GM21423 (cell line): ENCODE data around the gene WASF3.
A peak's percentile ranks its signal among the peaks of the same experiment; 100 is the strongest.

ENCODE experiments used
- ATAC-seq: cut with Tn5 transposase; IDR thresholded peaks from one replicate; pipeline ENCODE4 v1.9.1; 2021; ENCODE audit warnings: mild to moderate bottlenecking, moderate library complexity; ENCODE audit not compliant: unreplicated experiment

Gene WASF3

DNA sequence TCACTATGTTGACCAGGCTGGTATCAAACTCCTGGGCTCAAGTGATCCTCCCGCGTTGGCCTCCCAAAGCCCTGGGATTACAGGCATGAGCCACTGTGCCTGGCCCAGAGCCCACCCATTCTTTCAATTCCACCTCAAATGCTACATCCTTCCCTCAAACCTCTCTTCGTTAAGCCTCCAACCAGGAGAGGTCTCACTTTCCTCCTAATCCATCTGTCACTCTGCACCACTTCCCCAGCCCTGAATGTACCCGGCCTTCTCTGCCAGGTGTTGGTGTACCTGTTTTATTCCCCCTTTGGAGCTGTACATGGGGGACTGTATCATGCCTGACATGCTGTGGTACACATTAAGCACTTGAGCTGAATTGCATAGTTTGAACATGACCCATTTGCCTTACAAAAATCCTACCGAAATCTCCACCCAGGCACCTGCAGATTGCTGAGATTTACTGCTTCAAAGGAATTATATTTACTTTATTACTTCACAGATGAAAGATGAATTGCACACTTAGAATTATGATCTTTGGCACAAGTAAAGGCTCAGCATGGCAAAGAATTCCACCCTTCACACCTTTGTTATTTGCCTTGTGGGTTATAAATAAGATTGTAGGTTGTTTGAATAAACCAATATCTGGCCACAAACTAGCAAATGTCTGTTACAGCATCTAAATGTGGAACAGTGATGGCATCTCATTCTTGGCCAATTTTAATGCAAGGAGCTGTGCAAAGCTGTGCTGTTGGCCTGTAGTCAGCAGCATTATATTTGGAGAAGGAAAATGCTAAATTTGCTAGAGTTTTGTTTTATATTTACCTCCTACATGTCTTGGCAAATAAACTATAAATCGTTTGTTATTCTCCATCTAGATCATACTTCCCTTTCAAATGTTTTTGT, 15.6 kb upstream of the WASF3 start:
- no peak for ATAC-seq

DNA sequence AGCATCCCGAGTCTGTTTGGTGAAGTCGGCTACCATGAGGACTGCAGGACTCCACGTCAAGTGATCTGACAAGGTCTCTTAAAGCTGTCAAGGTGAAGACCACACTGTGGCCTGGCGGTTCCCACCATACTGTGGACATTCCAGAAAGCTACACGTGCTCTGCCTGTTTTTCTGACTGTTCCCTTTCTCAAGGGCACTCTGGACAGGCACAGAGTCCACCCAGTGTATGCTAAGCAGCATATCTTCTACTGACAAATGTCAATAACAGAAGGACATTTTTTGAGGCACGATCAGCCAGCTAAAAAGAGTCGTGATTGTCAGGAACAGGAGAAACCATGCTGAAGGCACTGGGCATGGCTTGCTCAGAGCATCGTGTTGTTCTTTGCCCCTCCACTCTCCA, 12.8 kb upstream of the WASF3 start:
- no peak for ATAC-seq

- ATAC-seq = no peak
Measured at GRCh38 chr13:26548205-26548765, 9.2 kb upstream of the WASF3 start.

DNA sequence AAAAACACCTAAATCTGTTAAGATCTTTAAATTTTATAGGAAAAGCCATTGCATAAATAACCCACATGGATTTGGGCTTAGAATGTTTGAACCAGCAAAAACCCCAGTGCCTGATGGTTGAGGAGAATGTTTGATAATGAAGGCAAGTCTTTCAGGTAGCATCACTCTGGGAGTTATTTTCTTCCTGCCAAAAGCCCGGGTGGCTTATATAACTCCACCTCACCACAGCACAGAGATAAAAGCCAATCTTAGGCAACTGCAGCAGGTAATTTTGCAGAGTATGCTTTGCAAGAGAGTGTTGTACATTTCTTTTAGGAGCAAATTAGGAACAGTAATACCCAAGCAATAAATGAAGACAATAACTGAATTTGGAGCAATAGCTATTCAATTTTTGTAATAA, 7.8 kb upstream of the WASF3 start:
- no peak for ATAC-seq

GRCh38 chr13:26551255-26551860, 6.1 kb upstream of the WASF3 start:
- no peak for ATAC-seq

DNA sequence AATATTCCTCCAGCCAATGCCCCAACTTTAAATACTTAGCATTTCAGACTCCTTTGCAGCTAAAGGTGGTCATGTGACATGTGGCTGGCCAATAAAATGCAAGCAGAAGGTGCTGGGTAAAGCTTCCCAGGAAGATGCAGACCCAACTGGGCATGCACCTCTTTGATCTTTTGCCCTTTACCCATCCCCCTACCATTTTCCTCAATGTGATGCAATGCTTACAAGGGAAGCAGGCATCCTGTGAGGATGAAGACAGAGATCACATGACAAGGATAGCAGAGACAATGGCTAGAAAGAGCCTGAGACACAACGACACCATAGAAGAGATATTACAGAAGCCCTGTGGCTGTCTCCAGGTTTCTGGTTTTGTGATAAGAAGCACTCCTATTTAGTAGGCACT, 2.1 kb upstream of the WASF3 start:
- ATAC-seq = no peak

DNA sequence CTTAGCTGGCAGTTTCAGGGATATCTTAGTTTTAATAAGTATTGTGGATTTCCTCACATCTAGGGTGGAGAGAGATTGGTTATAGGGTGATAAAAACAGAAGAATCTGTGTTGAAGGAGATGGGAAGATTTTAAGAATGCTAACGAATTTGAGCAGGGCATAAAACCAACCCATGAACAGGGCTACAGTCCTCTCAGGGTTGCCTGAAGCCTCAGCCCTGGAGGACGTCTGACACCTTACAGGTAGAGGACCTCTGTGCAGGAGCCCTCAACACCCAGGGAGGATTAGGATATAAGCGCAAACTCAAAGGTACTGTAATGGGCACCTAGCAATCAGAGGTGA, 461 bp upstream of the WASF3 start:
- ATAC-seq = peak; percentile 28

- ATAC-seq = no peak
Measured at GRCh38 chr13:26558074-26558805, 757 bp downstream of the WASF3 start.

DNA sequence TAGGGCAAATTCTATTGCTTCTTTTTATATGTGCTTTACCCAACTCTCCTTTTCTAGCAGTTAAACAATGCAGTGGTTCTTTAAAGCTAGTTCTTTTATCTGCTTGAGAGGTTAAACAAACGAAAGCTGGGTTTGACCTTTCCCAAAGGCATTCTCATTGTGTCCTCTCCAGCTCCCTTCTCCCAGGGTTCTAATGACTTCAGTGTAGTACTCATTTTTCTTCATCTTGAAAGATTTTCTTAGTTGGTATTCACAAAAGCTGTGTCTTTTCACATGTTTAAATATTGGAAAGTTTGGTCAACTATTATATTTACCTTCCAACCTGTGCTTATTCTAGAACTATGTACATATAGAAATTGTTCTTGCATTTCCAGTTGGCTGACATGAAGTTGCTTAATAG, 1.5 kb downstream of the WASF3 start:
- ATAC-seq = no peak

GRCh38 chr13:26560456-26560855, 3.0 kb downstream of the WASF3 start:
- no peak for ATAC-seq

DNA sequence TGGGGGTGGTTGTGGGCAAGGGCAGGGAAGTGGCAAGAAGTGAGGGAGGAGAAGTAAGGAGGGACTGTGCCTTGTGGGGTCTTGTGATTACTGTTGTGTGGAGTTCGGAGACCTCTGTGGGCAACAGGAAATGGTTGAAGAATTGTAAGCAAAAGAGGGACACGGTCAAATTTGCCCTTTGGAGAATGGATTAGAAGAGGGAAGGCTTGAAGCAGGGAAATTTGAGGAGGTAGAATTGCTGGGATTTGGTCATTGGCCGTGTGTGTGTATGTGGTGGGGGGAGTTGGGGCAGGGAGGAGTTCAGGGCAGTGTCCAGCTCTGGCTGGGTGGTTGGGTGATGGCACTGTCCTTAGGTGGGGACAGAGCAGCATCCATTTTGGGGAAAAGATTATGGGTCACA, 3.6 kb downstream of the WASF3 start:
- ATAC-seq = no peak

GRCh38 chr13:26561651-26562511, 4.4 kb downstream of the WASF3 start:
- ATAC-seq = no peak

- ATAC-seq = no peak
Measured at GRCh38 chr13:26562512-26562890, 5.0 kb downstream of the WASF3 start.

DNA sequence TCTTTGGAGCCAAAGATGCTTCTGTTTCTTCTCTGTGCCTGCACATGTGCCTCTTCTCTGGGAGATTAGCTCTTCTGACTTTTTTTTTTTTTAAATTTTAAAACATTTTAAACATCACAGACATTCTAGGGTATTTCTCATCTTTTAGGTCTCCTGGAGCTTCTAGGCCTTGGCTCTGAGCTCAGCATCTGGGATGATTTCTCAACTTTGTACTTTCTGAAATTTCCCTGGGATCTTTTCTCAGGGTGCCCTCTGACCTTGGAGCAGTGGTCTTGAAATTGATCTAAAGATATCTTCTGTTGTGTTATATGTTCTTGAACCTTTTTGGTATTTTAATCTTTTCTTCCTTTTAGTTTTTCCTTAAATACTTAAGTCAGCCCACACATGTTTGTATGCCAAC, 6.2 kb downstream of the WASF3 start:
- ATAC-seq = no peak

GRCh38 chr13:26568132-26568815, 10.8 kb downstream of the WASF3 start:
- ATAC-seq = no peak

DNA sequence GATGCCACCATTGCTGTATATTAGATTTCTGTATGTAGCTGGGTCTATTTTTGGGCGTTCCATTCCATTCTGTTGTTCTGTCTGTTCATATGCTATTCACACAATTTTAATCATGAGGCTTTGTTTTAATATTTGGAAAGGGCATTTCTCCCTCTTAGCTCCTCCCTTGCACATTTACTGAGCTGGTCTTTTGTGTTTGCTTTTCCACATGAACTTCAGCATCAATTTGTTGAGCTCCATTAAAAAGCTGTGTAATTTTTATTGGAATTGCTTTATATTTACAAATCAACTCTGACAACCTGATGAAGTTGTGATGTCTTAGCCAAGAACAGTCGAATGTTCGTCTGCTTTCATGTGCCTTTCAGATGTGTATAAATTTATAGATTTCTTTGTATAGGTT, 14.0 kb downstream of the WASF3 start:
- no peak for ATAC-seq

DNA sequence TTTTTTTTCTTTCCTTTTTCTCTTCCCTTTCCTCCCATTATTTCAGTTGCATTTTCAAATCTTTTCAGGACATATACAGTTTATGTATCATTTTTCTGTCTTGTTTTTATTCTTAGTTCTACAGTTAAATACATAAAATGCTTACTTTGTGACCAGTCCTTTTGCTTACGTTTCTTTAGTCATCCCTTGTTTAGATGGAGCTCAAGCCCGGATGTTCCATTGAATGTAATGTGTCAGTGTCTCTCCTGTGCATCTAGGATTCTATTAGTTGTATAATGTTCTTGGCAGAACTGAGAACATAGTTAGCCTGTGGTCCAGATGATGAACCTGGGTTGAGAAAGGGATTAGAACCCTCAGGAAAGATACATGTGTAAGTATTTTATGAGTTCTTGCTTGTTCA, 17.8 kb downstream of the WASF3 start:
- ATAC-seq = no peak

DNA sequence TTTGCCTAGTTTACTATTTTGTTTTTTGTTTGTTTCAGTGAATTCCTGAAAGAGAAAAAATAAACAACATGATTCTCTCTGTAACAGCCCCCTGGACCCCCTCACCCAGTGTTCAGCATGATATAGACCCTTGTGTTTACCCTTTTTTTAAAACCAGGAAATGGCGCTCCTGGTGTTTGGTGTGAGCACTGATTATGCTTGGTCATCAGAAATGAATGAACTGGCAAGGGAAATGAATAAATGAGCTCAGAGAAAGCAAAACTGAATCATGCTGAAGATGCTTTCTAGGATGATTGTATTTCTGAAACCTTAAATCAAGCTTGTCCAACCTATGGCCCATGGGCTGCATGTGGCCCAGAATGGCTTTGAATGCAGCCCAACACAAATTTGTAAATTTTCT, 22.1 kb downstream of the WASF3 start:
- no peak for ATAC-seq

DNA sequence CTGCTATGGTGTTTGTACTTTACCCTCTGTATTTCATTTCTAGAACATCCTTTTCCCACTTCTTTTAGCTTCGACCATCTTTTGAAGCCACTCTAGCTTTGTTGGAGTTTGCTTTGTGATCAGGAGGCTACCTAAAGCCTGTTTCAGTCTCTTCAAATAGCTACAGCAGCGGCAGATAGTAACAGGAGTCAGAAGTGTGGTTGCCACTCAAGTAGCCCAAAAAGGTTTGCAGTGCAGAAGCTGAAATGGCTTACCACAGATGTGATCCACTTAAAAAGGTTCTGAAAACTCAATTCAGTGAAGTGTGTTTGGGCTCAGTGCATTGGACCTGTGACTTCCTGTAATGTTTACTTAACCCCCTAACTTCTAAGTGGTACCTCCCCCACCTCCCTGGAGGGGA, 26.2 kb downstream of the WASF3 start:
- no peak for ATAC-seq

DNA sequence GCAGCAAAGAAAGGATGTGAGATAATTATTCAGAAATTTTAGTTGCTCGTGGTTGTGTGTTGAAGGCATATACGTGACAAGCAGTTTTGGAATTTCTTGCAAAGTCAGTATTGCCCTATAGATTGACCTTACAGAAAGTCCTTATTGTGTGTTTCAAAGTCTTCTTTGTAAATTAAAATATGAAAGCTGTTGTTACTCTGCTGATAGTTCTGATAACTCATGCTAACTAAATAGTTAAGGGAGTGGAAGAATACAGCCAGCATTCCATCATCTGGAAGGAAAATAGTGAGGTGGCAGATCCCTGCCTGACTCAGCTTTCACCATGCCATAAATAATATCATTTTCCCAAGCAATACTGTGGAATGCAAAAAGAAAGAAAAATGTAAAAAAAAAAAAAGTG, 27.2 kb downstream of the WASF3 start:
- no peak for ATAC-seq
